T-helper 9 cell (primary cell): ENCODE measurements around the gene METTL23.
"Not testable (repeated sequence)": the region's sequence is repeated elsewhere in the genome, so short reads cannot be mapped to it uniquely, and the experiment has no call there.

Experiments
- DNase-seq: peaks from one replicate; pipeline ENCODE4 v3.0.0-alpha.2; 2020

METTL23 gene

GRCh38 chr17:76714336-76714735 lies 12.3 kb upstream of the METTL23 start:
- DNase-seq, result no peak

GRCh38 chr17:76714822-76715495 lies 11.7 kb upstream of the METTL23 start:
- peak; percentile 83 for DNase-seq

GRCh38 chr17:76715496-76715830 lies 11.2 kb upstream of the METTL23 start:
- no peak for DNase-seq

DNA sequence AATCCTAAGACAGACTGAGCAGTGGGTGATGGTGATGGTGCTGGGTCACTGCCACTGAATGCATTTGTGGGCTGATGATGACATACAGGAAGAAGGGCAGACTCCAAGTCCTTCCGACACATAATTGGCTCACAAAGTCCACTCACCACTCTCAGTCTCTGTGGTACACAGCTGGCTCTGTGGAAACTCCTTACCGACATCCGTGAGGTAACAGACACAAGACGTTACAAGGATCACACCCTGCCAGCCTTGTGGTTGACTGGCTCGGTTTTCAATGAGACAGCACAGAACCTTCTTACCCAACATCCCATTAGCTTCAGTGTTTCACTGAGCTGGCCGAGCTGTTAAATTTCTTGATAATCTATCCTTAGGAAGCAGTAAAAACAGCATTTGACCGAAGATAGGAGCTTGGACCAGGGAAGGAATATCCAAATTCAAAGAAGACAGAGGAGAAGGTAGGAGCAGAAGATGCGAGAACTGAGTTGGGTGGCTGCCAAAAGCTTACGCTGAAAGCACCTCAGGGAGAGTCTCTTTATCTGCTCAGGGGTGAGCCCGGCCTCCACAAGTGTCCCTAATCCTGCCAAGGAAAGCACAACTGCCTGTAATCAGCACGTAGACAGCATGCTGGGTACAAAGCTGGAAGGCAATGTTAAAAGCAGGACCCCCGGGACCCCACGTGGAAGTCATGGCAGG lies 10.3 kb upstream of the METTL23 start:
- DNase-seq, result peak; percentile 37

DNA sequence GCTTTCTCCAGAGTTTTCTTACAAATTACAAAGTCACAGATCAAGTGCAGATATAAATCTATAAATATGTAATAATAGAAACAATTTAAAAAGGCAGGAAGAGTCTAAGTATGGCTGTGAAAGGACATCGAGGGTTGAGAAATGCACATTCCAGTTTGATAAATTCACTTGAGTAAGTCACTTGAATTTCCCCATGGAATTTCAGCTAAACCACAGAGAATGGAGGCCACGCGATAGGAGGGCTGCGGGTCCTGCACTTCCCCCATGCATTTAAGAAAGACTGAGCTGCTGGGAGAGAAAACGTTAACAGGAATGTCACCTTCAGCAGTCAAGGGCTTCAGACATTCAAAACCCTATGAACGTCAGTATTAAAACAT lies 9.8 kb upstream of the METTL23 start:
- DNase-seq, result no peak

DNA sequence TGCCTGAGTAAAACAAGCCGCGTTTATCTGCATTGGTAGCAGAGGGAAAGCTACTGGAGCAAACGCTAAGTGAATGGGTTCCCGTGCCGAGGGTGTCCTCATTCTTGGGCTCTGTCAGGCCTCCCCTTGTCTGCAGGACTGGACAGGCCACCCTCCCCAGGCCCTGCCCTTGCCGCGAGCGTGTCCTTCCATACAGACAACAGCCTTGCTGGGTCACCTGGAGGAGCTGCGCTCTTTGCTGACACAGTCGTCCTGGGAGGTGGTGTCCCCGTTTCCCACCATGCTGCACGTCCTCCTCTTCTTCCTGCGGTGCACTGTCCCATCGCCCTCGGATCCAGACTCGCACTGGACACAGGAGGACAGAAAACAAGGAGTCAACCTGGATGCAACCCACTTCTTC lies 8.1 kb upstream of the METTL23 start:
- DNase-seq, result no peak

GRCh38 chr17:76720211-76720610 lies 6.4 kb upstream of the METTL23 start:
- no peak for DNase-seq

DNA sequence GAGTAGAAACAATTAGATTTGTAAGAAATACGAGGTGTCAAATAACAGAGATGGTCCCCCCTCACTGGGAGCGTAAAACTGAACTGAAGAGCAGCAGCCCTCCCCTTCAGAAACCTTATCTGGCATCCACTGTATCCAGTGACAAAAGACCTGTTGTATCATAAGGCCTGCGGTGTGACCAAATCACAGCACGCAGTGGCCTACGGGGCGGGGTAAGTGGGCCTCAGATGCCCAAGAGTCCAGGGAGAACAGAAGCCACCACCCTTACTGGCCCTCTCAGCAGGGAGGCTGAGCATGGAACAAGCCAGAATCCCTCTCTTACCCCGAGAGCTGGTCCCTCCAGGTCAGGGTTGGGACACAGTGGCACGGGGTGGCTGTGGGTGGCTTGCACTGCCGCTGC lies 5.7 kb upstream of the METTL23 start:
- DNase-seq, result no peak

DNA sequence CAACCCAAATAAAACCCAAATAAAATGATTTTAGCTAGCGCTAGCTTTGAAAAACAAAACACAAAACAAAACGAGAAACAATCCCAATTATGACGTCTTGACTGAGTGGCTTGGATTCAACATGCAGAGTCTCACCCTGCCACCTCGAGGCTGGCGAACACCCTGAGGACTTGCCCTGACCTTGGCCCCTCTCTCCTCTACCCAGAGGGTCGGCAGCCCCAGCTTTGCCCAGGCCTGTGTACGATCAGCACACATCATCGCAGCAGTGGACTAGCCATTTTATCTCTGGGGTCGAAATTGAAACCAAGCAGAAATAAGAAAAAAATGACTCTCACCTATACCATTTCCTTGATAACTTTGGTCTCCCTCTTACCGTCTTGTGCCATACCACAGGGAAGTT lies 5.2 kb upstream of the METTL23 start:
- no peak for DNase-seq

DNA sequence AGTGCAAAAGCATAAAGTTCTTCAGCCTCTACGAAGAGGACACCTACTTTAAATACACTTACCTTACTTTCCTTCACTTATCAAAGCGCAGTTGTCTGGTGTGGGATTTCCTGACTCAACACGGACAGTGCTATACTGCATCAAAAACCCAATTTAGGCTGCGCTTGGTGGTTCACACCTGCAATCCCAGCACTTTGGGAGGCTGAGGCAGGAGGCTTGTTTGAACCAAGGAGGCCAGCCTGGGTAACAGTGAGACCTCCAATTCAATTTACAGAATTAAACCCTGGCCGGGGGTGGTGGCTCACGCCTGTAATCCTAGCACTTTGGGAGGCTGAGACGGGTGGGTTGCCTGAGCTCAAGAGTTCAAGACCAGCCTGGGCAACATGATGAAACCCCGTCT lies 4.4 kb upstream of the METTL23 start:
- DNase-seq, result no peak

DNA sequence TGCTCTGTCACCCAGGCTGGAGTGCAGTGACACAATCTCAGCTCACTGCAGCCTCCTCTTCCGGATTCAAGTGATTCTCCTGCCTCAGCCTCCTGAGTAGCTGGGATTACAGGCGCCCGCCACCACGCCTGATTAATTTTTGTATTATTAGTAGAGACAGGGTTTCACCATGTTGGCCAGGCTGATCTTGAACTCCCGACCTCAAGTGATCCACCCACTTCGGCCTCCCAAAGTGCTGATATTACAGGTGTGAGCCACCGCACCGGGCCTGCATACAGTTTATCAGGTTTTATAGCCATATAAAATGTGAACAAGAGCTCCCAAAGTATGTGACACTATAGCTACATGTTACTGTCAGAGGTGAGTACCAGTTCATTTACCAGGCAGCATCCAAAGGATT lies 3.7 kb upstream of the METTL23 start:
- not testable (repeated sequence) for DNase-seq

DNA sequence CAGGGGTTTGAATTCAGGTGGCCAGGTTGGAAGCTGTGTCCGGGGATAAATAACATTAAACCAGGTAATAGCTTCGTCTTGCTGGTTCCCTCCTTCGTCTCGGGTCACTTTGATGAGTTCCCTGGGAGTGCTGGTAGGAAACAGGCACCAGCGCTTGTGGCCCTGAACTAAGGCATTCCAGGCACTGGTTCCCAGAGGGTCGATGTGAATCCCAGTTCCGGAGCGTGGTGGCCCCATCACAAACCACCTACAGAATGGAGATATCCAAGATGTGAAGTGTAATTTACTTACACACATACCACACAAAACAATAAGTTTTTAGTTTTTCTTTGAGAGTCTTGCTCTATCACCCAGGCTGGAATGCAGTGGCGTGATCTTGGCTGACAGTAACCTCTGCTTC lies 2.8 kb upstream of the METTL23 start:
- DNase-seq, result no peak

- DNase-seq, result peak; percentile 64
Measured at GRCh38 chr17:76725580-76726230, 934 bp upstream of the METTL23 start.

DNA sequence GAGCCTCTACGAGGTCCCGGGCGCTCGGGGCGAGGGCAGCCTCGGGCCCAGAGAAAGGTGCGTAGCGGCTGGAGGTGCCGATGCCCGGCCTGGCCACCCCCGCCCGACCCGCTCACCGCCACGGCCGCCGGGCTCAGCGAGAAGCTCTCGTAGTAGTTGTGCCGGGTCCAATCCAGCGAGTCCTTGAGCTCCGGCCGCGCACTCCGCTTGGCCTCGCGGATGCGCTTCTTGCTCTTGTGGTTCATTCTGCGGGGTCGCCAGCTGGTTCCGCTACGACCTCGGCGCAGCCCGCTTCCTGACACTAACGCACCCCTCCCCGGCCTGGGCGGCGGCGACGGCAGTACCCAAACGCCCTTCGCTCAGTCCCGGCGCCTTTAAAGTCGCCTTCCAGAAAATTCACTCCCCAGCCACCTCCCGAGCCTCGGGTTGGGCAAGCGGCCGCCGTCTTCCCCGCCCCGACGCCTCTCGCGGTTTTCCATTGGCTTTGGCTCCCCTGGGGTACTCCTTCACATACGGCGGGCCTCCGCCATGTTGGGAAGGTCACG lies 336 bp upstream of the METTL23 start, which contains the start of gene JMJD6:
Gene JMJD6, minus strand, starts transcription at position 376 of the 545 bp plus-strand sequence. Its CDS starts 131 bp downstream, at position 245.
- DNase-seq, result no peak

DNA sequence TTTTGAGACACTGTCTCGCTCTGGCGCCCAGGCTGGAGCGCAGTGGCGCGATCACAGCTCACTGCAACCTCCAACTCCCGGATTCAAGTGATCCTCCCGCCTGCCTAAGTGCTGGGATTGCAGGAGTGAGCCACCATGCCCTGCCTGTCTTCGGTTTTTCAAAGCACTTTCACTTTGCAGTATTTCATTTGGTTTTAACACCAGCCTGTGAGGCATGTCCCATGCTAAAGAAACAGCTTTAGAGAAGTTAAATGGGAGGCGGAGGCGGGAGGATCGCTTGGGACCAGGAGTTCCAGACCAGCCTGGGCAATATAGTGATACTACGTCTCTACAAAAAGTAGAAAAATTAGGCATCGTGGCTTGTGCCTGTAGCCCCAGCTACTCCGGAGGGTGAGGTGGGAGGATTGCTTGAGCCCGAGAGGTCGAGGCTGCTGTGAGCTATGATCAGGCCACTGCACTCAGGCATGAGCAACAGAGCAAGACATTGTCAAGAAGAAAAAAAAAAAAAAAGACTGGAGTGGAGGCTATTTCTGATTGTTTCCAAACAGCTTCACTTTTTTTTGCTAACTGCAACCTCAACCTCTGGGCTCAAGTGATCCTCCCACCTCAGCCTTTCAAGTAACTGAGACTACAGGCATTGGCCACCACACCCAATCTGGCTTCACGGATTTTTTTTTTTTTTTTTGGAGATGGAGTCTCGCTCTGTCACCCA lies 1.3 kb downstream of the METTL23 start:
- DNase-seq, result no peak

DNA sequence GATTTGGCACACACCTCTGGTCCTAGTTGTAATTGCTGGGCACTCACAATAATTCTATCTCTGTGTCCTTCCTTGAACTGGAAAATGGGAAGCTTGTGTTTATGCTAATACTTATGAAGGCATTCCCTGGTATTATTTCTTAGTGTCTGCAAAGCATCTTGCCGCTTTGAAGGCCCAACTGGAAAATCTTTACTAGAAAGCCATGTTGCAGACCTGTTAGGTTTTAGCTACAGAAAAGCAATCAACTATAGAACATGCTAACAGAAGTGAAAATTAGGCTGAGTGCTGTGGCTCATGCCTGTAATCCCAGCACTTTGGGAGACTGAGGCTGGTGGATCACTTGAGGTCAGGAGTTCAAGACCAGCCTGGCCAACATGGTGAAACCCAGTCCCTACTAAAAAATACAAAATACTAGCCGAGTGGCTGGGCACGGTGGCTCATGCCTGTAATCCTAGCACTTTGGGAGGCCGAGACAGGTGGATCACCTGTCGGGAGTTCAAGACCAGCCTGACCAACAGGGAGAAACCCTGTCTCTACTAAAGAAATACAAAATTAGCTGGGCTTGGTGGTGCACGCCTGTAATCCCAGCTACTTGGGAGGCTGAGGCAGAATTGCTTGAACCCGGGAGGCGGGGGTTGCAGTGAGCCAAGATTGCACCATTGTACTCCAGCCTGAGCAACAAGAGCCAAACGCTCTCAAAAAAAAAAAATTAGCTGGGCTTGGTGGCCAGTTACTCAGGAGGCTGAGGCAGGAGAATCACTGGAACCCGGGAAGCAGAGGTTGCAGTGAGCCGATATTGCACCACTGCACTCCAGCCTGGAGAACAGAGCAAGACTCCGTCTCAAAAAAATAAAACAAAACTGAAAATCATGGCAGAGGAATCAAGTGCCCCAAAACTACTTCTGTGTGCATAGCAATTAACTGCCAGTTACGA lies 5.4 kb downstream of the METTL23 start:
- not testable (repeated sequence) for DNase-seq

GRCh38 chr17:76732734-76733617 lies 6.3 kb downstream of the METTL23 start:
- DNase-seq, result no peak

DNA sequence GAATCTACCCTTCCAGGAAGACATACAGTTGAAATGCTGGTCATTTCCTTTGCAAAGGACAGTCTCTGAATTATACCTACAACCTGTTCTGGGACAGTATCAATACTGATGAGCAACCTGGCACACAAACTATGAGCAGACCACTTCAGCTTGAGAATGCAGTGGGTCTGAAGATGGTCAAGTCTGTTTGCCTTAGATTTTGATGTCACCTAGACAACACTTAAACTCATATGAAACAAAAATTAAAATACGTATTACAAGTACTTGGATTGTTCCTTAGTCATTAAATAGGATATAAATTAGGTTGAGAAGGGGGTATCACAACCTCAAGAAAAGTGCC lies 6.9 kb downstream of the METTL23 start:
- DNase-seq, result no peak

- no peak for DNase-seq
Measured at GRCh38 chr17:76734080-76734840, 7.6 kb downstream of the METTL23 start.

GRCh38 chr17:76735006-76735405 lies 8.4 kb downstream of the METTL23 start:
- no peak for DNase-seq
